ENCODE measurements around the gene GPN1. TPM values are rescaled to one million over a fixed set of nuclear protein-coding genes. Genes with fewer than 3 reads are reported as not detected.

Gene GPN1
- total RNA-seq, 1 experiment from 2014 or later = 37.2 TPM

GRCh38 chr2:27583390-27583915 is 45.4 kb upstream of the GPN1 start:
- TSS peak; percentile 78 for BruUV-seq (replicated peaks)
- TF ChIP-seq, protein P1, sequence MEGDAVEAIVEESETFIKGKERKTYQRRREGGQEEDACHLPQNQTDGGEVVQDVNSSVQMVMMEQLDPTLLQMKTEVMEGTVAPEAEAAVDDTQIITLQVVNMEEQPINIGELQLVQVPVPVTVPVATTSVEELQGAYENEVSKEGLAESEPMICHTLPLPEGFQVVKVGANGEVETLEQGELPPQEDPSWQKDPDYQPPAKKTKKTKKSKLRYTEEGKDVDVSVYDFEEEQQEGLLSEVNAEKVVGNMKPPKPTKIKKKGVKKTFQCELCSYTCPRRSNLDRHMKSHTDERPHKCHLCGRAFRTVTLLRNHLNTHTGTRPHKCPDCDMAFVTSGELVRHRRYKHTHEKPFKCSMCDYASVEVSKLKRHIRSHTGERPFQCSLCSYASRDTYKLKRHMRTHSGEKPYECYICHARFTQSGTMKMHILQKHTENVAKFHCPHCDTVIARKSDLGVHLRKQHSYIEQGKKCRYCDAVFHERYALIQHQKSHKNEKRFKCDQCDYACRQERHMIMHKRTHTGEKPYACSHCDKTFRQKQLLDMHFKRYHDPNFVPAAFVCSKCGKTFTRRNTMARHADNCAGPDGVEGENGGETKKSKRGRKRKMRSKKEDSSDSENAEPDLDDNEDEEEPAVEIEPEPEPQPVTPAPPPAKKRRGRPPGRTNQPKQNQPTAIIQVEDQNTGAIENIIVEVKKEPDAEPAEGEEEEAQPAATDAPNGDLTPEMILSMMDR (IDR thresholded peaks at IDR 0.05) = no peak
- TF ChIP-seq SIN3A (IDR thresholded peaks at IDR 0.05; ENCODE audit: borderline replicate concordance, insufficient read depth, low read depth, low read length) = no peak
- TF ChIP-seq, protein P2, sequence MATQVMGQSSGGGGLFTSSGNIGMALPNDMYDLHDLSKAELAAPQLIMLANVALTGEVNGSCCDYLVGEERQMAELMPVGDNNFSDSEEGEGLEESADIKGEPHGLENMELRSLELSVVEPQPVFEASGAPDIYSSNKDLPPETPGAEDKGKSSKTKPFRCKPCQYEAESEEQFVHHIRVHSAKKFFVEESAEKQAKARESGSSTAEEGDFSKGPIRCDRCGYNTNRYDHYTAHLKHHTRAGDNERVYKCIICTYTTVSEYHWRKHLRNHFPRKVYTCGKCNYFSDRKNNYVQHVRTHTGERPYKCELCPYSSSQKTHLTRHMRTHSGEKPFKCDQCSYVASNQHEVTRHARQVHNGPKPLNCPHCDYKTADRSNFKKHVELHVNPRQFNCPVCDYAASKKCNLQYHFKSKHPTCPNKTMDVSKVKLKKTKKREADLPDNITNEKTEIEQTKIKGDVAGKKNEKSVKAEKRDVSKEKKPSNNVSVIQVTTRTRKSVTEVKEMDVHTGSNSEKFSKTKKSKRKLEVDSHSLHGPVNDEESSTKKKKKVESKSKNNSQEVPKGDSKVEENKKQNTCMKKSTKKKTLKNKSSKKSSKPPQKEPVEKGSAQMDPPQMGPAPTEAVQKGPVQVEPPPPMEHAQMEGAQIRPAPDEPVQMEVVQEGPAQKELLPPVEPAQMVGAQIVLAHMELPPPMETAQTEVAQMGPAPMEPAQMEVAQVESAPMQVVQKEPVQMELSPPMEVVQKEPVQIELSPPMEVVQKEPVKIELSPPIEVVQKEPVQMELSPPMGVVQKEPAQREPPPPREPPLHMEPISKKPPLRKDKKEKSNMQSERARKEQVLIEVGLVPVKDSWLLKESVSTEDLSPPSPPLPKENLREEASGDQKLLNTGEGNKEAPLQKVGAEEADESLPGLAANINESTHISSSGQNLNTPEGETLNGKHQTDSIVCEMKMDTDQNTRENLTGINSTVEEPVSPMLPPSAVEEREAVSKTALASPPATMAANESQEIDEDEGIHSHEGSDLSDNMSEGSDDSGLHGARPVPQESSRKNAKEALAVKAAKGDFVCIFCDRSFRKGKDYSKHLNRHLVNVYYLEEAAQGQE (IDR thresholded peaks at IDR 0.05; ENCODE audit: insufficient read depth in 1 of 2, low read depth in 2 of 2, low read length in 1 of 2) = no peak
- TF ChIP-seq TCF7L2 (IDR thresholded peaks at IDR 0.05; ENCODE audit: low read depth, low read length) = no peak
- TF ChIP-seq POLR2AphosphoS5 (IDR thresholded peaks at IDR 0.05; ENCODE audit: low read depth, low read length) = no peak
- in situ Hi-C loops (cut with HindIII; ENCODE audit: low pct_unique_long_range_greater_than_20kb, low sequenced_read_pairs) (no loop called here), intact Hi-C loops (cut with micrococcal nuclease; ENCODE audit: unreplicated experiment) (no loop called here)
- DNase-seq (ENCODE audit: low read depth, low spot score) = no peak
- peak overlapping the region; percentile 78 for H3K27ac ChIP-seq (ENCODE audit: low read length)
- peaks cover 15% of the 10 kb centered on the region; the same call in 1 of the 2 replicates for H3K9me3 ChIP-seq (ENCODE audit: control insufficient read depth, insufficient read depth, low read depth, low read length)
- H3K36me3 ChIP-seq (ENCODE audit: control insufficient read depth, insufficient read depth, low read length) = peaks cover 7% of the 10 kb centered on the region; the same call in 1 of the 2 replicates
- peak; percentile 27; the same call in 1 of the 2 replicates for ATAC-seq
- ChIA-PET POLR2A (interaction anchor here (0.6 kb wide), 1 partner anchor 165 kb away, joined by 4 read pairs; no protein-coding TSS in a partner anchor), CTCF (no interaction called here)
- H3K4me1 ChIP-seq (ENCODE audit: control insufficient read depth, insufficient read depth, low read length) = peaks cover 3% of the 10 kb centered on the region; the same call in 1 of the 2 replicates
- H3K4me3 ChIP-seq (ENCODE audit: low read depth in 2 of 2, low read length in 2 of 2) = peak overlapping the region; percentile 47 to 88
- H3K27me3 ChIP-seq (ENCODE audit: control insufficient read depth, insufficient read depth, low read length) = no peaks in the 10 kb centered on the region

- H3K4me3 ChIP-seq (ENCODE audit: low read depth in 2 of 2, low read length in 2 of 2) = peak overlapping the region in 1 of 2 experiments; percentile 47; a peak in 2 of 4 replicates
- ChIA-PET POLR2A (no interaction called here), CTCF (no interaction called here)
- DNase-seq (ENCODE audit: low read depth, low spot score) (no peak), ATAC-seq (no peak)
- H3K36me3 ChIP-seq (ENCODE audit: control insufficient read depth, insufficient read depth, low read length) = peaks cover 7% of the 10 kb centered on the region; the same call in 1 of the 2 replicates
- TF ChIP-seq, protein P2 (IDR thresholded peaks at IDR 0.05; ENCODE audit: insufficient read depth in 1 of 2, low read depth in 2 of 2, low read length in 1 of 2) = no peak
- H3K4me1 ChIP-seq (ENCODE audit: control insufficient read depth, insufficient read depth, low read length) = peaks cover 3% of the 10 kb centered on the region; the same call in 1 of the 2 replicates
- intact Hi-C loops (cut with micrococcal nuclease; ENCODE audit: unreplicated experiment) = no loop called here
- no peak overlapping the region; the same call in 1 of the 2 replicates for H3K27ac ChIP-seq (ENCODE audit: low read length)
- no TSS peak for BruUV-seq (replicated peaks)
- in situ Hi-C loops (cut with HindIII; ENCODE audit: low pct_unique_long_range_greater_than_20kb, low sequenced_read_pairs) = no loop called here
- H3K9me3 ChIP-seq (ENCODE audit: control insufficient read depth, insufficient read depth, low read depth, low read length) = peaks cover 11% of the 10 kb centered on the region; the same call in 1 of the 2 replicates
- no peaks in the 10 kb centered on the region for H3K27me3 ChIP-seq (ENCODE audit: control insufficient read depth, insufficient read depth, low read length)
Observed at GRCh38 chr2:27584597-27584996, 44.3 kb upstream of the GPN1 start.
